Measurements from ENCODE around the gene RIPOR2.

RIPOR2 gene

DNA sequence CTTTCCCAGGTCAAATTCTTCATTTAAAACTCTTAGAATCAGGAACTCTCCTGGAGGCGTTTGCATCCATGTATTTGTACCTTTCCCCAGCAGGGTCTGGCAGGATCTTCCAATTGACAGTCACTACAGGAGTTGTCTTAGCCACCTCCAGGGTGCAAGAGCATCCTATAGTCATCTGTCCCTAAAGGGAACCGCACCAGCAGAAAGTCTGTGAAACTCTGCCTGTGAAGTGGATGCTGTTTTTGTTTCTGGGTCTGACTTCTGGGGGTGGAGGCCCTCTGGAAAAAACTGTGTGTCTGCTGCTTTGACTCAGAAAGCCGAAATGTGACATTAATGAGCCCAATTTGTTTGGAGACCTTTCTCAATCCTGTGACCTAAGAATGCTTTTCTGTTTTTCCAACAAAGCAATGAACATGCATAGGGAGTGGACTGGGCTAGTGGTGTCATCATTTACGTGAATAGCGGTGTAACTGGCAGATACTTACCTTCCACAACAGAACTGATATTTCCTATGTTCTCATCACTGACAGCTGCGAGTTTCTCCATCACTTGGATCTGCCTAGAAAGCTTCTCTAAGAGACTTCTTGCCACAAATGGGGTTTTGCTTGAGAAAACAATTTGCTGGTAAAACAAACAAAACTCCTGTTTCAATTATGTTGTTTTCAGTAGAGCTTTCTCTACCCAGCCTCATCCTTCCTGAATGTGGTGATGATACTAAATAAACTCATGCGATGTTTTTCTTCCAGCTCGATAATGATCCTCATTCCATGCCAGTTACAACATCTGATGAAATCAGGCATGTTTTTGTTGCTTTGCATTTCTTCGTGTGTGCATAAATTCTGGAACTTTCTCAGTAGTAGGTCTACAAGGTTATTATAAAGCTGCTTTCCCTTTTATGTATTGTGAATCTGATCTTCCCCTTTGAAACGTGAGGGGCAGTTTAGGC lies 103.7 kb downstream of the RIPOR2 start:
- peak; percentile 58 for DNase-seq (ENCODE audit: low read depth)
- no peak overlapping the region for H3K4me3 ChIP-seq (ENCODE audit: low read depth, low read length)

DNA sequence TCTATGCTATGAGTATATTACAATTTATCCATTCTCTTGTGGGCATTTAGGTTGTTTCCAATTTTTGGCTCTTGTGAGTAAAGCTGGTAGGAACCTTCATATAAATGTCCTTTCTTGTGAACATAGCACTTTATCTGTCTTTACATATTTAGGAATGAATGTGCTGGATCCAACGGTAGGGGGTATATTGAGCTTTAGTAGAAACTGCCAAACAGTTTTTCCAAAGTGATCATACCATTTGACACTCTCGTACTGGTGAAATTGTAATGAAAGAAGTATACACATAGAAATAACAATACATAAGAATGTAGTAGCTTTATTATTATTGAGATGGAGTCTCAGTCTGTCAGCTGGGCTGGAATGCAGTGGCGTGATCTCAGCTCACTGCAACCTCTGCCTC lies 106.1 kb downstream of the RIPOR2 start:
- no peak for DNase-seq (ENCODE audit: low read depth)
- no peak overlapping the region for H3K4me3 ChIP-seq (ENCODE audit: low read depth, low read length)

DNA sequence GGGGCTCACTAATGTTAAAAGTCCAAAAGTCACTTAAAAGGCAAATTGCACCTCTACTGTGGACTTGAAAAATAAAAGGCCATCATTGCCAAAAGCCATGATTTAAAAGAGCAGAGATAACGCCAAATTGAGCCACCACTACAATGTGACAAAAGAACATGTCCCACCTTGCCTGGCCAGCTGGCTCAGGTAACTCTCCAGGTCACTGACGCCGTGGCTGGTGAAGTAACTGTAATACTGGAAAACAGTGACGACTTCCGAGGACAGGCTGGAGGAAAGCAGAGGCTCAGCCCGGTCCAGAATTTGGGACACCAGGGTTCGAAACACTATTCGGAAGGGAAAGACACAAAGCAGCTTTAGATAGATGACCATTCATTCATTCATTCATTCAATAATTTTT lies 107.8 kb downstream of the RIPOR2 start:
- DNase-seq (ENCODE audit: low read depth): no peak
- H3K4me3 ChIP-seq (ENCODE audit: low read depth, low read length): no peak overlapping the region

DNA sequence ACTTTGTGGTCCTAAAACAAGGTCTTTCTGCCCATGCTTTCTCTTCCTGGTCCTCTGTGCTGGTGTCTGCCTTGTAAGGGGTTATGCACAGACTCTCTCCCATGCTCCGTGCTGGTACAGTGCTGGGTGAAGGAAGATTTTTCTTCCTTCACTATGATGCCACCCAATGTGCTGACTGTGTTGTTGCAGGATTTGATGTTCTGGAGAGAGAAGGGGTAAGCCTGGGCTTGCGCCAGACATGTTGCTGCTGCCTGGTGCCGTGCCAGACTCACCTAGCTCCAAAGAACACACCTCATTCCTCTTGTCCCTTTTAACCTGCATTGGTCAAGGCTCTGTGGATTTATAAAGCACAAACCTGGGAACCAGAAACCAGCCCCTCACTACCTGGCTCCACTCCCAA lies 108.6 kb downstream of the RIPOR2 start:
- no peak for DNase-seq (ENCODE audit: low read depth)
- H3K4me3 ChIP-seq (ENCODE audit: low read depth, low read length): no peak overlapping the region

DNA sequence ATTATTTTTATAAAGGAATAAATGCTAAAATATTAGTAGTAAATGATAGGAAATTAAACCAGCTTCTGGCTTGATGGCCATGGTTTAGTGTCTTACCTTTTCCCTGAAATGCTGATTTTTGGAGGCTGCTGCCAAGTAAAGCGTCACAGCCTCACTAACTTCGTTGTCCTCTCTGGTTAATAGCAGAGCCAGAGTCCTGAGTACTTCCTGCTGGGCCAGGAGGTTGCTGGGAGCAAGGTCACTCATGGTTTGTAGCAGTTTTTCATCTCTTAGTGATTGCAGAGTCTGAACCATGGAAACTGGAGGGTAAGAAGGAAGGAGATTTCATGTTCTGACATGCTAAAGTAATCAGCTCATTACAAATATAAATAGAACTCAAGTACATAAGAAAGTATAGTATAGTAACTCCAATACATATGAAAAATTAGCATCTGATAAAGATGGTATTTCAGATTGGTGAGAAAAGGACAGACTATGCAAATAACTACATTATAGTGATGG lies 110.6 kb downstream of the RIPOR2 start:
- H3K4me3 ChIP-seq (ENCODE audit: low read depth, low read length): no peak overlapping the region
- DNase-seq (ENCODE audit: low read depth): no peak

DNA sequence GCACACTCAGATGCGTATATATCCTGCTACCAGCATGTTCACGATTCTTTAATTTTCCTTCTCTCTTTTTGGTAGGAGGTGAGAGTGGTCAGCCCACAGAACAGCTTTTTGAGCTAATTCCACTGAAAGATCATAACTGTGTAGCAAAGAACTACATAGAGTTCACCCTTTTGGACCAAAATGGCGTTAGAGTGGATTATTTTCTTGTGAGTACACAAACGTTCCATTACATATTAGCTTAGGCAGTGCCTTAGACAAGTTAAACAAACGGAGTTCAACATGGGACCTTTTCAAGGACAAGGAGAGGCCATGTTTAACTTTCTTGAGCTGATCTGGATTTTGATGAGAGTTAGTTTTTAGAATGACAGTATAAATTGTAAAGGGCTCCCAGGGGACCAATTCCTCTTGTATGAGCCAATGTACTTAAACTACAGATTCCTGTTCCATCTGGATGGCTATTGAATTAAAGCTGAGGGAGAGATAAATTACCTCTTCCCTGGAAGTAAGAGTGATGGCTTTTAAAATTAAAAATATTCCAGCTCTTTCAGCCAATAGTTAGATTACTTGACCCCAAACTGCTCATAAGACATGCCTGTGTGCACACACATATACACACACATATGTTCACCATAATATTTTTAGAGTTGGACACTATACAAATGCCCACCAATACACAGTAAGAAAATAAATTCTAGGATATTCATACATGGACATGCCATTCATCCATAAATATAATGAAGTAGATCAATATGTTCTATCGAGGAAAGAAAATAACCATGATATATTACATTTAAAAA lies 111.4 kb downstream of the RIPOR2 start:
- peak; percentile 63 for DNase-seq (ENCODE audit: low read depth)
- no peak overlapping the region for H3K4me3 ChIP-seq (ENCODE audit: low read depth, low read length)

DNA sequence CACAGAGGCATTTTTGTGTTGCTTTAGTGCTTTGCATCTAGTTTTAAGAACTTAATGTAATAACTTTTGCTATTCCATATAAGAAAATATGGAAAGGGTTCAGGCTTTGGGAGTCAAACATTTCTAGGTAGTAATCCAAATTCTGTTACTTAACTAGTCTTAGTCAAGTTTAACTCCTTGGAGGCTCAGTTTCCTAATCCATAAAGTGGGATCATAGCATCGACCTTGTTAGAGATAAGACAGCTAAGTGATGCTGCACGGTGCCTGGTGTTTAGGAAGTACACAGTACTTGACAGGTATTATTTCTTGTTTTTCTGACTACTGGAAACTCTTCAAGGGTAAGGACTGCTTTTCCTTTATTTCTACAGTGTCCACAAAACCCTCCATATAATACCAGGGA lies 112.6 kb downstream of the RIPOR2 start:
- H3K4me3 ChIP-seq (ENCODE audit: low read depth, low read length): no peak overlapping the region

DNA sequence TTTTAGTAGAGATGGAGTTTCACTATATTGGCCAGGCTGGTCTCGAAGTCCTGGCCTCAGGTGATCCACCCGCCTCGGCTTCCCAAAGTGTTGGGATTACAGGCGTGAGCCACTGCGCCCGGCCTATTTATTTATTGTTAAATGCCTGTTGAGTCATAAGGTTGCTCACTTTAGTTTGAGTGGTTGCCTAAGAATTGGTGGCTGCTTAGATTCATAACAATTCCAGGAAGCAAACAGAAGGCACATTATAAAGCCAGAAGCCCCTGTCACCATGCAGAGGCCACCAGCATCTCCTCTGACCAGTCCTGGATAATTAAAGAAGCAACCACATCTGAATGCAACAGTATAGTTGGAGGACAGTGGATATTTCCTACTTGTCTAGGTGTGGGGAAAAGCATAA lies 113.1 kb downstream of the RIPOR2 start:
- H3K4me3 ChIP-seq (ENCODE audit: low read depth, low read length): no peak overlapping the region
- no peak for DNase-seq (ENCODE audit: low read depth)

More for the DNA sequence above, 112.6 kb downstream of the RIPOR2 start:
- DNase-seq (ENCODE audit: low read depth): no peak

DNA sequence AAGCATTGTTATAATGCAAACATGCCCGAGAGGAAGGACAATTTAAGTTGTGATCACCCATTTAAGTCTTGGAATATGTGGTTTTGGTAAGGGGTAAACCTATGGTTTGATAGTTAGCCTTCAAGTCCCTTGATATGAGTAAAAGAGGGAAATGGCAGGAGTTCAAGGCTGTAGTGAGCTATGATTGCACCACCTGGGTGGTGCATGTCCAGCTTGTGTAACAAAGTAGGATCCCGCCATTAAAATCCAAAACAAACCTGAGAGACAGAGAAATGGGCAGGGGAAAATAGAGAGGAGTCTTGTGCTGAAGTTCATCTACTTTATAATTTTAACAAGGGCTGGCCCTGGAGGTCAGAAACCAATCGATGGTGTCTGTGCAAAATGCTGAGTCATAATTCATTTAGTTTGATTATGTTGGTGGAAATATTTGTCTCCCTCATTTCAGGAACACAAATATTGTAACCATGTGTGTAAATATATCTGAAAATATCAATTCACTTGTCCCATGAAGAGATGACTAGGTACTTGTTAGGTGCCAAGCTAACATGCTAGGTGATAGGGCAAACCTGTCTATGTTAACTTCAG lies 113.8 kb downstream of the RIPOR2 start:
- no peak overlapping the region for H3K4me3 ChIP-seq (ENCODE audit: low read depth, low read length)
- no peak for DNase-seq (ENCODE audit: low read depth)

DNA sequence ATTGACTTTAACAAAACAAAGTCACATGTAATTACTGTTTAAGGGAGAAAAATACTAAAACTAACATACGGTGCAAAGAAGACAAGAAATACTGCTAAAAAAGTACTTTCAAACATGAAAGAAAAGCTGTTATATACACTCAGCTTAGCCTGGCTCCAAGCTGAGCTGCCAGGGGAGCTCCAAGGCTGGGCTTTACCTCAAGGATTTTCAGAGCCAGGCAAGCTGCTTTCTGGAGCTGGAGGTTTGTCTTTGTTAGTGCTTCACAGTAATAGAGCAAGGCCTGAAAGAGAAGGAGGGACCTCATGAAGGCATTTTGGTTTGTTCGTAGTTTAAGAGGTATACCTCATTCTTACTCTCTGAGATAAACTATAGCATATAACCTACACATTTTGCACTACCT lies 117.4 kb downstream of the RIPOR2 start:
- no peak for DNase-seq (ENCODE audit: low read depth)
- no peak overlapping the region for H3K4me3 ChIP-seq (ENCODE audit: low read depth, low read length)

DNA sequence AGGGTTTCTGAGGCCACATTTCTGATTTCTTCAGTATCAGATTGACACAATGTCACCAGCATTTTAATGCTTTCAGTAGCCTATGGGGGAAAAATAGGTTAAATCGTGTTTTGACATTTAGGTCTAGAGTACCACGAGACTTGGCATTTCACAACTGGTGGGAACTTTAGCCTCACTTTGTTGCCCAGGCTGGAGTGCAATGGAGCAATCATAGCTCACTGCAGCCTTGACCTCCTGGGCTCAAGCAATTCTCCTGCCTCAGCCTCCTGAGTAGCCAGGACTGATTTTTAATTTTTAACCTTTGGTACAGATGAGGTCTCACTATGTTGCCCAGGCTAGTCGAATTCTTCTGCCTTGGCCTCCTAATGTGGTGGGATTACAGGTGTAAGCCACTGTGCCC lies 126.0 kb downstream of the RIPOR2 start:
- no peak overlapping the region for H3K4me3 ChIP-seq (ENCODE audit: low read depth, low read length)
- no peak for DNase-seq (ENCODE audit: low read depth)

DNA sequence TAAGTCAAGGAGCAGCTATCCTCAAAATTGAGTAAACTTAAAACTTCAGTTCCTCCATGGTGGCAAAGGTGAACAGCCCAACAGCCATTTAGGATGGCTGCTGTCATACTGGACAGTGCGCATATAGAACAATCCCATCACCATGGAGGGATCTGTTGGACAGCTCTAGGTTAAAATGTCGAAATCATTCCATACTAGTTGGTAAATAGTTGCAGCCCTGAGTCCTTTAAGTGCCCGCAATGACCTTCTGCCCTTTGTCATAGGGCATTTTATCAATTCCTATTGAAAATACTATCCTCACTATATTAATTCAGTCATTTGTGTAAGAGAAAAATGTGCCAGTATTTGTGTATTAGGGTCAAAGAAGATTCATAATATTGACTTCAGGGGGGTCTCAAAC lies 128.2 kb downstream of the RIPOR2 start:
- DNase-seq (ENCODE audit: low read depth): no peak
- no peak overlapping the region for H3K4me3 ChIP-seq (ENCODE audit: low read depth, low read length)

DNA sequence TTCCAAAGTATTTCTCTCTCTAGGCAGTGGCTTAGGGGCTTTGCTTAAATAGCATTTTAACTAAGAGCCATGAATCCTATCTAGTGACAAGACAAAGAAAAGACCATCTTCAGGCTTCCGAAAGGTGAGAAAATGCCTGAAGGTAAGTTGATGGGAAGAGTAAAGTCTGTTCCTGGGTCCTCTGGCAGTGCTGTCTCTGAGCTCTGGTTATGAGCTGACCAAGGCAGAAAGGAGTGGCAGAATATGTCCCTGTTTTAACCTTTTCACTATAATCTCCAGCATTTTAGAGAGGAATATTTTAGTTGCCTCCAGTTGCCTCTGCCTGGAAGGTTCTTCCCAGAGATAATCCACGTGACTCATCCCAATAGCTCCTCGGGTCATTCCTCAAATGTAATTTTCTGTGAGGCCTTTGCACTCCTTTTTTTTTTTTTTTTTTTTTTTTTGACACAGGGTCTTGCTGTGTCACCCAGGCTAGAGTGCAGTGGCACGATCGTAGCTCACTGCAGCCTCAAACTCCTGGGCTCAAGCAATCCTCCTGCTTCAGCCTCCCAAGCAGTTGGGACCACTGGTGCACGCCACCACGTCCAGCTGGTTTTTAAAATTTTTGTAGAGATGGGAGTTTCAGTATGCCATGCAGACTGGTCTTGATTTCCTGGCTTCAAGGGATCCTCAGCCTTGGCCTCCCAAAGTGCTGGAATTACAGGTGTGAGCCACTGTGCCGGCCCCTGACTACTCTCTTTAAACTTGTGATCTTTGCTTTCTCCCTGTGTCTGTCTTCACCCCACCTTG lies 133.3 kb downstream of the RIPOR2 start:
- H3K4me3 ChIP-seq (ENCODE audit: low read depth, low read length): no peak overlapping the region
- DNase-seq (ENCODE audit: low read depth): no peak

DNA sequence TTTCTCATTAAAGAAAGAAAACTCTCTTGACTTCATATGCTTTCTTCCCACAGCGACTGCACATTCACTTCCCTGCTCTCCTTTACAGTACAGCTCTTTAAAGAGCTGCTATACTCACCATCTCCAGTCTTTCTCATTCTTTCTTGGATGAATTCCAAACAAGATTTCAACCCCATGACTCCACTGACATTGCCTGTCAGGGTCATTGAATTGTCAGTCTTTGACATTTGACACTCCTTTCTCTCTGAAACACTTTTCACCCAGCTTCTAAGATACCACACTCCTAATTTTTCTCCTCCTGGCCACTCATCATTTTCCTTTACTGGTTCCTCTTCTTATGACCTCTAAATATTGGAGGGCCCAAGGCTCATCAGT lies 136.2 kb downstream of the RIPOR2 start:
- no peak overlapping the region for H3K4me3 ChIP-seq (ENCODE audit: low read depth, low read length)
- no peak for DNase-seq (ENCODE audit: low read depth)

DNA sequence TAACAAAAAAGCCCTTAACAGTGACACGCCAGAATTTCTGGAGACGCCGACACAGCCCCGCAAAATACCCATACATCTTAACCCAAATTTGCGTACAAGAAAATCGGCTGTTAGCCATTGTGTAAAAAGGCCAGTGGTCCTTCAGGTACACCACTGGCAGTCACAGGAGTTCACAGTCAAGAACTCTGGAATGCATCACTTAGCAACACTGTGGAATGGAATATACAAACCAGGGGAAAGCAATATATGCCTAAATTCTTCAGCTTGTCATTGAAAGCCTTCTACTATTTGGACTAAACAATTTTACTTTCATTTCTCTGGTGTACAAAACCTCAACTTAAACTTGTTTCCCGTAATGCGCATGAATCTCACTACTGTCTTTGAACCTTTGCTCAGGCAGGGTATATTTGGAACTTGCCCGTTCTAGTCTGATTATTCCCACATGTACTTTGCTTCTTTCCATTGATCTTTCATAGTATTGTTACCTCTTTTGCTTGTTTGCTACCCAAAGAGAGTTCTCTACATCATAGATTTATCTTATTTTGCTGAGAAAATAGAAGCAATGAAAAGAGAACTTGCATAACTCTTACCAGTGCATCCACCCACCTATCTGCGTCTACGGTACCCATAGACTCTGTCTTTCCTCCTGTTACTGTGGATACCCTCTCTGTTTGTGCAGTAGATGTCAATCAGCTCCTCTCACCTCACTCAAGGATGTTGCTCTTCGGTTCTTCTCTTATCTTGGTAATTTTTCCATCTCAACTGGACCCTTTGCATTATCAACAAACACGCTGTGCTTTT lies 136.8 kb downstream of the RIPOR2 start, which contains the start of gene ARMH2:
Gene ARMH2 (minus strand): TSS at position 178 of the 801 bp plus-strand sequence. CDS start 60 bp downstream, at position 118.
- no peak within 1 kb of the TSS for H3K4me3 ChIP-seq (ENCODE audit: low read depth, low read length)
- no peak for DNase-seq (ENCODE audit: low read depth)

DNA sequence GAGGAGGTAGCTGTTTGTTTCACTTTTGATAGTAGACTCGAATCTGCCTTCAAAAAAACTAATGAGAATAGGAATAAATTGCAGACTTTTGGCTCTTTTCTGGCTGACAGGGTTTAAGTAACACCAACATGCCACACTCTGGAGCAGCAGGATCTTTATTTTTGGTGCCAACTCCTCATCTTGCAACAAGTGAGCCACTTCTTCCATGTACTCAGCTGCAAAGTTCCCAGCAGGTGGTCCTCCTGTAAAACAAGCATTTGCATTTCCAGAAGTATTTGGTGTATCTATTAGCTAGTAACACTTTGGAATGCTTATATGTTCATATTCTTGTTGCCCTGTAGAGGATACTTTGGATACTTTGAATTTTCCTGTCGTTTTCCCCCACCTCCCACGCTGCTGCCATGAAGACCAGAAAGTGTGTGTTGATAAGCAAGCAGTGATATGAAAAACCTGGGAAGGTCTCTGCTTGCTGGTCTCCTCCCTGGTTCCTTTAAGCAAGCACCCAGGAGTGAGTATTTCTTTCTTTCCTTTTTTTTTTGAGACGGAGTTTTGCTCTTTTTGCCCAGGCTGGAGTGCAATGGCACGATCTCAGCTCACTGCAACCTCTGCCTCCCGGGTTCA lies 138.1 kb downstream of the RIPOR2 start:
- DNase-seq (ENCODE audit: low read depth): no peak
- no peak overlapping the region for H3K4me3 ChIP-seq (ENCODE audit: low read depth, low read length)

DNA sequence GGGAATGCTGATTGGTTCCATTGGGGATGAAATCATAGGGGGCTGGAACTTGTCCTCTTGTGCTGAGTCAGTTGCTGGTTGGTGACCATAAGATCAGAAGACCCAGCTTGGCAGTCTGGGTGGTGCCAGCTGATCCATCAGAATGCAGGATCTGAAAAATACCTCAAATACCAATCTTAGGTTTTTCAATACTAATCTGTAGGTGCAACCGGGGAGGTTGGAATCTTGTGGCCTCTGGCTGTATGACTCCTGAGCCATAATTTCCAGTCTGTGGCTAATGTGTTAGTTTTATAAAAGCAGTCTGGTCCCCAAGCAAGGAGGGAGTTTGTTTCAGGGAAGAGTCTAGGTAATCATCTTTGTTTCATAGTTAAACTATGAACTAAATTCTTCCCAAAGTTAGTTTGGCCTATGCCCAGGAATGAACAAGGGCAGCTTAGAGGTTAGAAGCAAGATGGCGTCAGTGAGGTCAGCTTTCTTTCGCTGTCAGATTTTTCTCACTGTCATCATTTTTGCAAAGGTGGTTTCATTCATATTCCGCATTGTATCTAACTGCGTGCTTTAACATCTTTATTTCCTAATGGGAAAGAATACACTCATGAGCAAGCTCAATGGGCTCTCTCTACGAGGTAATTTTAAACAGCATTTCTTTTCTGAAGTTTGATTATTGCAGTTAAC lies 139.0 kb downstream of the RIPOR2 start:
- no peak overlapping the region for H3K4me3 ChIP-seq (ENCODE audit: low read depth, low read length)
- no peak for DNase-seq (ENCODE audit: low read depth)

DNA sequence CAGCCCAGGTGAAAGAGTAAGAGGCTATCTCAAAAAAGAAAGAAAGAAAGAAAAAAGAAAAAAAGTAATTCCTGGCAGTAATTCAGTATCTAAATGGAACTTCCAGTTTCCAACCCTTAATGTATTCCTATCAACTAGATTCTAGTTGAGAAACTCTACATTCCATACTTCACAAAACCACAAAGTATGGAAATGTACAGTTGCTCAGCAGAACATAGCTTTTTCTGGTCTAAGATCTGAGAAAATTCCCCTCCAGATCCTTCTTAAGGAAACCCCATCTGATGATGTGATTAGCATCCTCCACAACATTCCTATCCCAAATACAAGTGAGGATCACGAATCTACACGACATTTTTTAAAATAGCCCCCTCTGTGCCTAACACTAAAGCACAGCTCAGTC lies 140.7 kb downstream of the RIPOR2 start:
- no peak for DNase-seq (ENCODE audit: low read depth)
- H3K4me3 ChIP-seq (ENCODE audit: low read depth, low read length): no peak overlapping the region

All from skeletal muscle cell (primary cell).